B cell (primary cell): ENCODE data around the gene TMEM107. TPM values are rescaled to one million over a fixed set of nuclear protein-coding genes. Genes with fewer than 3 reads are reported as not detected.
"Not testable (repeated sequence)": the region's sequence is repeated elsewhere in the genome, so short reads cannot be mapped to it uniquely, and the experiment has no call there.

Experiments
- ATAC-seq: fragments of 200-7000 bp; cut with Tn5 transposase; one replicate; pipeline ENCODE4 v1.10.0; 2021; ENCODE audit warnings: low read depth, mild to moderate bottlenecking, moderate number of reproducible peaks, moderate library complexity
- CTCF ChIA-PET: fragments of 350-600 bp; sonication (Branson Sonifier 250); formaldehyde crosslinking; loops from one replicate; lab custom pipeline; 2021; ENCODE audit warnings: antibody characterized with exemption, inconsistent platforms; lab: Charles Lee
- POLR2A ChIA-PET: fragments of 350-600 bp; sonication (Branson Sonifier 250); formaldehyde crosslinking; loops from one replicate; lab custom pipeline; 2021; ENCODE audit warnings: antibody characterized with exemption; lab: Charles Lee
- DNase-seq: peaks from one replicate; pipeline ENCODE4 v3.0.0; 2013
- H2AFZ ChIP-seq: 2 replicates; pipeline ENCODE4 v1.6.1; 2012; ENCODE audit warnings: mild to moderate bottlenecking, low read depth, low read length; ENCODE audit not compliant: insufficient read depth, poor library complexity, severe bottlenecking
- H3K27ac ChIP-seq, 2 donors: 1 replicate in 1 of 2; 2 replicates in 1 of 2; pipeline ENCODE4 v1.5.1; 2012 to 2013; ENCODE audit warnings: low read length in 2 of 2, mild to moderate bottlenecking in 2 of 2, moderate library complexity in 1 of 2
- H3K27me3 ChIP-seq, 4 experiments: fragments of 200-600 bp in 1 of 4; sonication (generic) in 1 of 4; replicated peaks in 1 of 4; 1 replicate in 2 of 4; 2 replicates in 2 of 4; pipeline versions ENCODE4 v1.6.1 to v1.7.0; 2013 to 2016; ENCODE audit warnings: low read length in 3 of 4, mild to moderate bottlenecking in 2 of 4, mixed read lengths in 1 of 4, moderate library complexity in 1 of 4; ENCODE audit not compliant: insufficient read depth in 4 of 4, control insufficient read depth in 3 of 4; ENCODE audit errors: control extremely low read depth in 1 of 4
- H3K36me3 ChIP-seq, 2 experiments: replicated peaks in 1 of 2; 1 replicate in 1 of 2; 2 replicates in 1 of 2; pipeline versions ENCODE4 v1.6.1 to v1.7.1; 2013; ENCODE audit warnings: low read length in 1 of 2; ENCODE audit not compliant: insufficient read depth in 2 of 2, control insufficient read depth in 1 of 2; ENCODE audit errors: control extremely low read depth in 1 of 2, extremely low read depth in 1 of 2
- H3K4me1 ChIP-seq, 2 donors: fragments of 200-600 bp in 1 of 2; sonication (generic) in 1 of 2; 1 replicate in 1 of 2; 2 replicates in 1 of 2; pipeline versions ENCODE4 v1.5.1 to v1.6.1; 2013 to 2017; ENCODE audit warnings: low read length in 2 of 2; ENCODE audit not compliant: control insufficient read depth in 2 of 2, insufficient read depth in 2 of 2
- H3K4me2 ChIP-seq: replicated peaks from 2 replicates; pipeline ENCODE3; 2012; ENCODE audit warnings: mild to moderate bottlenecking, low read depth, low read length; ENCODE audit not compliant: poor library complexity, severe bottlenecking
- H3K4me3 ChIP-seq, 5 experiments: fragments of 200-600 bp in 1 of 5; sonication (generic) in 1 of 5; 1 replicate in 3 of 5; 2 replicates in 2 of 5; pipeline versions ENCODE4 v1.5.1 to v1.7.0; 2011 to 2016; ENCODE audit warnings: low read length in 4 of 5, mild to moderate bottlenecking in 4 of 5, low read depth in 2 of 5, control low read depth in 1 of 5, moderate library complexity in 1 of 5; ENCODE audit not compliant: insufficient read depth in 1 of 5; ENCODE audit errors: control extremely low read depth in 1 of 5, extremely low read depth in 1 of 5
- H3K79me2 ChIP-seq: fragments of 200-600 bp; sonication (generic); one replicate; pipeline ENCODE4 v1.6.0; 2016; ENCODE audit warnings: low read length; ENCODE audit not compliant: control insufficient read depth, insufficient read depth
- H3K9ac ChIP-seq: fragments of 200-600 bp; sonication (generic); 2 replicates; pipeline ENCODE4 v1.6.1; 2017; ENCODE audit warnings: mild to moderate bottlenecking, low read length, moderate library complexity
- H3K9me3 ChIP-seq, 3 donors: one replicate each; pipeline versions ENCODE4 v1.6.1 to v1.7.1; 2013; ENCODE audit warnings: low read length in 2 of 3; ENCODE audit not compliant: control insufficient read depth in 2 of 3, insufficient read depth in 1 of 3; ENCODE audit errors: control extremely low read depth in 1 of 3
- H4K20me1 ChIP-seq: 2 replicates; pipeline ENCODE4 v1.6.0; 2012; ENCODE audit warnings: mild to moderate bottlenecking, low read length; ENCODE audit not compliant: insufficient read depth, control insufficient read depth, poor library complexity, severe bottlenecking
- H3K27ac Mint-ChIP-seq: one replicate; pipeline ENCODE4 v1.8.0; 2021; ENCODE audit warnings: mixed read lengths
- H3K27me3 Mint-ChIP-seq: one replicate; pipeline ENCODE4 v1.8.0; 2021; ENCODE audit warnings: mixed read lengths
- H3K4me1 Mint-ChIP-seq: one replicate; pipeline ENCODE4 v1.8.0; 2021; ENCODE audit warnings: mixed read lengths
- H3K4me3 Mint-ChIP-seq: one replicate; pipeline ENCODE4 v1.8.0; 2021; ENCODE audit warnings: mixed read lengths
- H3K9me3 Mint-ChIP-seq: one replicate; pipeline ENCODE4 v1.8.0; 2022; ENCODE audit warnings: mixed read lengths; ENCODE audit not compliant: insufficient read depth
- EZH2 ChIP-seq: IDR thresholded peaks from 2 replicates; pipeline ENCODE4 v1.6.1; 2012; ENCODE audit warnings: borderline replicate concordance, low read depth, mild to moderate bottlenecking, moderate library complexity, low read length; ENCODE audit not compliant: insufficient read depth, poor library complexity, severe bottlenecking
- WGBS: methylation state at CpG from one replicate; pipeline ENCODE4 v1.1.5; 2013; ENCODE audit warnings: missing lambda C conversion rate; ENCODE audit not compliant: insufficient coverage; 5-methylcytosine and 5-hydroxymethylcytosine counted together
- intact Hi-C: fragments of 100-400 bp; cut with micrococcal nuclease; formaldehyde crosslinking; loops from one replicate; pipeline ENCODE4 v1.10.0; 2022
- polyA plus RNA-seq: library from polyadenylated mRNA; depleted of rRNA; stranded (reverse); fragments of >200 nt; gene quantifications from 2 replicates; pipeline ENCODE4 v1.2.3, GENCODE V29; 2012
- total RNA-seq, 2 donors: library from RNA; stranded (reverse); fragments of 120-200 nt in 1 of 2; gene quantifications; 1 replicate in 1 of 2; 2 replicates in 1 of 2; pipeline versions ENCODE4 v1.2.3 to v1.2.4, GENCODE V29; 2013 to 2022
- TF ChIP-seq, protein P1 (sequence below): fragments of 200-600 bp; IDR thresholded peaks from one replicate; pipeline ENCODE4 v1.8.0; 2022; ENCODE audit warnings: antibody characterized with exemption, mild to moderate bottlenecking

Gene TMEM107
- total and polyA plus RNA-seq, 2 donors (not counting 1 experiment from before 2014, with no cell fraction given) = 13.3 to 30.3 TPM

DNA sequence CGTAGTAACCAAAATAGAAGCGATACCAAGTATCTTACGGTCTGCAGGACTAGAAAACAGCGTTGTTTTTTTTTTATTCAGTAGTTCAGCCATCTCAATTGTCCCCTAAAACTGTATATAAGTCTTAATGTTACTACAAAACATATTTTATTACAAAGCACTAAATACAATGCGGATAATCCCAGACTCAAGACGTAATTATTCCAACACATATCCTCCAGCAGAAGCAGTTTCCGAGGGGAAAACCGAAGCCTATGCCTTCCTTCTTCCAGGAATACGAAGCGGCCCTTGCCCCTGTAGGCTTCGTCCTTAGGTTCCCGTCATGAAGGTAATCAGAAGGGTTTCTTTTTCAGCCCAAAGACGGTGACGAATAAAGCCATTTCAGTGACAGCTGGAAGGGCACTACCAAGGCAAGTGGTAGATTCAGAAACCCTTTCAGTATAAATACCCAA is 2.3 kb downstream of the TMEM107 start:
- CTCF ChIA-PET = interaction anchor here (0.5 to 1.5 kb wide), 11 partner anchors 14 to 113 kb away, joined by 3 to 12 read pairs (median 5); partner anchors contain the start of gene CTC1
- WGBS = 10% methylated on average over 8 of the region's 14 CpGs
- Histone ChIP-seq H2AFZ (peak overlapping the region; percentile 51), H3K4me2 (peak overlapping the region; percentile 70), H3K9me3 (no peaks in the 10 kb centered on the region), H3K9ac (peak overlapping the region; percentile 96), H3K79me2 (peaks cover 5% of the 10 kb centered on the region), H3K36me3 (no peaks in the 10 kb centered on the region), H3K4me3 (peak overlapping the region; percentile 32 to 96 (median 63)), H3K27me3 (no peaks in the 10 kb centered on the region), H3K27ac (peak overlapping the region; percentile 95 to 99), H3K4me1 (peaks cover 24 to 38% of the 10 kb centered on the region in 2 donors), H4K20me1 (no peaks in the 10 kb centered on the region)
- POLR2A ChIA-PET = interaction anchor here (0.6 to 3.1 kb wide), 22 partner anchors 10 to 487 kb away, joined by 3 to 33 read pairs (median 8); partner anchors contain the start of genes ALOXE3, AURKB, BORCS6 and CTC1
- intact Hi-C loops = loop anchor here (1.0 to 5.0 kb wide), 9 partner anchors 11 to 73 kb away; partner anchors contain the start of genes ALOXE3 and BORCS6
- ATAC-seq (no peak), DNase-seq (no peak)
- peak overlapping the region; percentile 94 for H3K4me3 Mint-ChIP-seq
- TF ChIP-seq EZH2 = no peak
- peaks cover 46% of the 10 kb centered on the region for H3K4me1 Mint-ChIP-seq
- peak overlapping the region; percentile 100 for H3K27ac Mint-ChIP-seq
- H3K27me3 Mint-ChIP-seq = no peaks in the 10 kb centered on the region
- H3K9me3 Mint-ChIP-seq = no peaks in the 10 kb centered on the region

DNA sequence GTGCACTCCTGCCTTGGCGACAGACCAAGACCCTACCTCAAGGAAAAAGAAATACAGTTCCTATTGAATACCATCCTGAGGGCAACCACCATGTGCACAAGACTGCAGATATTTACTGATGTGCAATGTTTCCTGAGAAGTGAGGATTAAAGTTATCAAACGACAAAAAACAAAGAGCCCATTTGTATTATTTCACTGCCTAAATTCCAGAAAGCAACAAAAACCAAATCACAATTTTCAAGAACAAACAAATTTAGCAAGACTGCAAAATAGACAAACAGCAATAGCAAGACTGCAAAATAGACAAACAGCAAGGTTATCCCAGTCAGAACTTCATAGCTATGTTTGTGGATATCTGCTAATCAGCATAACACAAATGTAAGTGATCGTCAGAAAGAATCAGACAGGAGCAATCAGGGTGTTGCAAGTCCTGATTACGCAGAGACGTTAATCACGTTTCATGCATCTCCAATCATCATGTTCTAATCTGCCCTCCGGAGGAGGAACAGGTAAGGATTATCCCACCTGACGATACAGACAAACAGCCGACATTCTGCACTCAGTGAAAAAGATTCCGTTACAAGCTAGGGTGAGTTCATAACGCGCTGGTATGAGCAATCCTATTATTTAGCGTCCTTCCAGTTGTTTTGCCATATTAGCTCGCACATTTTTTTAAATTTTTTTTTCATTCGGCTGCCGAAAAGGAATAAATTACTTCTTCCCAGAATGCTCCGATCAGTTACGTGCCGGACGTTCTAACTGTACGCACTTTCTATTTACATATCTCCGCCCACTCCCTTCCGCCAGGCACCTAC is 2.9 kb downstream of the TMEM107 start:
- ChIA-PET POLR2A (interaction anchor here (0.5 to 3.1 kb wide), 25 partner anchors 9 to 864 kb away, joined by 3 to 33 read pairs (median 7); partner anchors contain the start of genes ALOXE3, AURKB, BORCS6 and CTC1), CTCF (interaction anchor here (0.5 to 1.6 kb wide), 14 partner anchors 9 to 125 kb away, joined by 3 to 12 read pairs (median 4); partner anchors contain the start of gene CTC1)
- Mint-ChIP-seq H3K27ac (peak overlapping the region; percentile 100), H3K27me3 (no peaks in the 10 kb centered on the region), H3K9me3 (no peaks in the 10 kb centered on the region), H3K4me3 (peak overlapping the region; percentile 94), H3K4me1 (peaks cover 46% of the 10 kb centered on the region)
- DNase-seq = peak; percentile 95
- ATAC-seq = peak; percentile 83
- H3K79me2 ChIP-seq = peaks cover 5% of the 10 kb centered on the region
- peak overlapping the region; percentile 70 for H3K4me2 ChIP-seq
- H4K20me1 ChIP-seq = no peaks in the 10 kb centered on the region
- H3K9me3 ChIP-seq = no peaks in the 10 kb centered on the region
- H3K4me1 ChIP-seq = peaks cover 24 to 38% of the 10 kb centered on the region in 2 donors
- no peak for TF ChIP-seq EZH2
- TF ChIP-seq, protein P1, sequence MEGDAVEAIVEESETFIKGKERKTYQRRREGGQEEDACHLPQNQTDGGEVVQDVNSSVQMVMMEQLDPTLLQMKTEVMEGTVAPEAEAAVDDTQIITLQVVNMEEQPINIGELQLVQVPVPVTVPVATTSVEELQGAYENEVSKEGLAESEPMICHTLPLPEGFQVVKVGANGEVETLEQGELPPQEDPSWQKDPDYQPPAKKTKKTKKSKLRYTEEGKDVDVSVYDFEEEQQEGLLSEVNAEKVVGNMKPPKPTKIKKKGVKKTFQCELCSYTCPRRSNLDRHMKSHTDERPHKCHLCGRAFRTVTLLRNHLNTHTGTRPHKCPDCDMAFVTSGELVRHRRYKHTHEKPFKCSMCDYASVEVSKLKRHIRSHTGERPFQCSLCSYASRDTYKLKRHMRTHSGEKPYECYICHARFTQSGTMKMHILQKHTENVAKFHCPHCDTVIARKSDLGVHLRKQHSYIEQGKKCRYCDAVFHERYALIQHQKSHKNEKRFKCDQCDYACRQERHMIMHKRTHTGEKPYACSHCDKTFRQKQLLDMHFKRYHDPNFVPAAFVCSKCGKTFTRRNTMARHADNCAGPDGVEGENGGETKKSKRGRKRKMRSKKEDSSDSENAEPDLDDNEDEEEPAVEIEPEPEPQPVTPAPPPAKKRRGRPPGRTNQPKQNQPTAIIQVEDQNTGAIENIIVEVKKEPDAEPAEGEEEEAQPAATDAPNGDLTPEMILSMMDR = no peak
- no peaks in the 10 kb centered on the region for H3K36me3 ChIP-seq
- H3K4me3 ChIP-seq = peak overlapping the region; percentile 32 to 96 (median 63)
- peak overlapping the region; percentile 95 to 99 for H3K27ac ChIP-seq
- no peaks in the 10 kb centered on the region for H3K27me3 ChIP-seq
- WGBS = 0% methylated on average over 20 of the region's 23 CpGs
- intact Hi-C loops = loop anchor here (1.0 to 5.0 kb wide), 9 partner anchors 10 to 74 kb away; partner anchors contain the start of genes ALOXE3 and BORCS6
- peak overlapping the region; percentile 51 for H2AFZ ChIP-seq
- peak overlapping the region; percentile 96 for H3K9ac ChIP-seq

DNA sequence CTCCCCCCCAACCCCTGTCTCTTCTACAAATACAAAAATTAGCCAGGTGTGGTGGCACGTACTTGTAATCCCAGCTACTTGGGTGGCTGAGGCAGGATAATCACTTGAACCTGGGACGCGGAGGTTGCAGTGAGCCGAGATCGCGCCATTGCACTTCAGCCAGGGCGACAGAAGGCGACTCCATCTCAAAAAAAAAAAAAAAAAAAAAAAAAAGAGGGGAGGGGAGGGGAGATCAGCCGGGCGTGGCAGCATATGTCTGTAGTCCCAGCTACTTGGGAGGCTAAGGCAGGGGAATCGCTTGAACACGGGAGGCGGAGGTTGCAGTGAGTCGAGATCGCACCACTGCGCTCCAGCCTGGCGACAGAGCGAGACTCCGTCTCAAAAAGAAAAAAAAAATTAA is 6.0 kb downstream of the TMEM107 start:
- not testable (repeated sequence) for H3K9me3 ChIP-seq, H3K27me3 Mint-ChIP-seq, H3K4me2 ChIP-seq, H3K9ac ChIP-seq, DNase-seq, H3K79me2 ChIP-seq, H3K27ac ChIP-seq, ATAC-seq, H3K36me3 ChIP-seq, H3K4me3 ChIP-seq, H3K27ac Mint-ChIP-seq, H3K9me3 Mint-ChIP-seq, H3K27me3 ChIP-seq, H4K20me1 ChIP-seq, H2AFZ ChIP-seq, H3K4me3 Mint-ChIP-seq
- intact Hi-C loops = loop anchor here (5.0 kb wide), 1 partner anchor 53 kb away; the partner anchor contains the start of gene ALOXE3
- peaks cover 28% of the 10 kb centered on the region for H3K4me1 Mint-ChIP-seq
- 98% methylated on average over 6 of the region's 19 CpGs for WGBS
- peaks cover 12 to 19% of the 10 kb centered on the region in 2 donors for H3K4me1 ChIP-seq
- POLR2A ChIA-PET = interaction anchor here (0.6 to 0.7 kb wide), 3 partner anchors 13 to 181 kb away, joined by 3 to 6 read pairs (median 3); no protein-coding TSS in a partner anchor
- CTCF ChIA-PET = interaction anchor here (1.5 kb wide), 1 partner anchor 110 kb away, joined by 3 read pairs; no protein-coding TSS in a partner anchor
